GM21447 (cell line): Measurements from ENCODE around the gene FOXN3.

Source experiments
- ATAC-seq: cut with Tn5 transposase; IDR thresholded peaks from one replicate; pipeline ENCODE4 v1.9.1; 2021; ENCODE audit not compliant: unreplicated experiment

FOXN3 gene

GRCh38 chr14:89417091-89417464 lies at the start of gene FOXN3:
TSS of gene FOXN3 (minus strand) at chr14:89417233. CDS start at chr14:89412476, 4,757 bp downstream.
- ATAC-seq, result peak; percentile 37

- peak; percentile 68 for ATAC-seq
Measured at GRCh38 chr14:89466484-89466883, 49.5 kb upstream of the FOXN3 start.

GRCh38 chr14:89465876-89466275 lies 48.8 kb upstream of the FOXN3 start:
- ATAC-seq, result no peak

GRCh38 chr14:89461256-89461655 lies 44.2 kb upstream of the FOXN3 start:
- ATAC-seq, result no peak

- ATAC-seq, result no peak
Measured at GRCh38 chr14:89458713-89459420, 41.8 kb upstream of the FOXN3 start.

- ATAC-seq, result no peak
Measured at GRCh38 chr14:89457007-89457406, 40.0 kb upstream of the FOXN3 start.

- ATAC-seq, result no peak
Measured at GRCh38 chr14:89455412-89455811, 38.4 kb upstream of the FOXN3 start.

GRCh38 chr14:89454996-89455395 lies 38.0 kb upstream of the FOXN3 start:
- no peak for ATAC-seq

GRCh38 chr14:89452281-89452680 lies 35.2 kb upstream of the FOXN3 start:
- no peak for ATAC-seq

- ATAC-seq, result no peak
Measured at GRCh38 chr14:89451229-89451628, 34.2 kb upstream of the FOXN3 start.

GRCh38 chr14:89447182-89447944 lies 30.3 kb upstream of the FOXN3 start:
- ATAC-seq, result no peak

GRCh38 chr14:89445273-89445973 lies 28.4 kb upstream of the FOXN3 start:
- no peak for ATAC-seq

GRCh38 chr14:89444516-89445125 lies 27.6 kb upstream of the FOXN3 start:
- no peak for ATAC-seq

- ATAC-seq, result peak; percentile 49
Measured at GRCh38 chr14:89444044-89444443, 27.0 kb upstream of the FOXN3 start.

- ATAC-seq, result no peak
Measured at GRCh38 chr14:89443042-89443629, 26.1 kb upstream of the FOXN3 start.

- ATAC-seq, result no peak
Measured at GRCh38 chr14:89442280-89442679, 25.2 kb upstream of the FOXN3 start.

- ATAC-seq, result no peak
Measured at GRCh38 chr14:89440986-89441909, 24.2 kb upstream of the FOXN3 start.

- ATAC-seq, result no peak
Measured at GRCh38 chr14:89435892-89436656, 19.0 kb upstream of the FOXN3 start.

GRCh38 chr14:89435492-89435891 lies 18.5 kb upstream of the FOXN3 start:
- ATAC-seq, result no peak
